ENCODE data around the gene SLITRK6.

- TF ChIP-seq CTCF (IDR thresholded peaks at IDR 0.05), result no peak
- TF ChIP-seq, protein P1, sequence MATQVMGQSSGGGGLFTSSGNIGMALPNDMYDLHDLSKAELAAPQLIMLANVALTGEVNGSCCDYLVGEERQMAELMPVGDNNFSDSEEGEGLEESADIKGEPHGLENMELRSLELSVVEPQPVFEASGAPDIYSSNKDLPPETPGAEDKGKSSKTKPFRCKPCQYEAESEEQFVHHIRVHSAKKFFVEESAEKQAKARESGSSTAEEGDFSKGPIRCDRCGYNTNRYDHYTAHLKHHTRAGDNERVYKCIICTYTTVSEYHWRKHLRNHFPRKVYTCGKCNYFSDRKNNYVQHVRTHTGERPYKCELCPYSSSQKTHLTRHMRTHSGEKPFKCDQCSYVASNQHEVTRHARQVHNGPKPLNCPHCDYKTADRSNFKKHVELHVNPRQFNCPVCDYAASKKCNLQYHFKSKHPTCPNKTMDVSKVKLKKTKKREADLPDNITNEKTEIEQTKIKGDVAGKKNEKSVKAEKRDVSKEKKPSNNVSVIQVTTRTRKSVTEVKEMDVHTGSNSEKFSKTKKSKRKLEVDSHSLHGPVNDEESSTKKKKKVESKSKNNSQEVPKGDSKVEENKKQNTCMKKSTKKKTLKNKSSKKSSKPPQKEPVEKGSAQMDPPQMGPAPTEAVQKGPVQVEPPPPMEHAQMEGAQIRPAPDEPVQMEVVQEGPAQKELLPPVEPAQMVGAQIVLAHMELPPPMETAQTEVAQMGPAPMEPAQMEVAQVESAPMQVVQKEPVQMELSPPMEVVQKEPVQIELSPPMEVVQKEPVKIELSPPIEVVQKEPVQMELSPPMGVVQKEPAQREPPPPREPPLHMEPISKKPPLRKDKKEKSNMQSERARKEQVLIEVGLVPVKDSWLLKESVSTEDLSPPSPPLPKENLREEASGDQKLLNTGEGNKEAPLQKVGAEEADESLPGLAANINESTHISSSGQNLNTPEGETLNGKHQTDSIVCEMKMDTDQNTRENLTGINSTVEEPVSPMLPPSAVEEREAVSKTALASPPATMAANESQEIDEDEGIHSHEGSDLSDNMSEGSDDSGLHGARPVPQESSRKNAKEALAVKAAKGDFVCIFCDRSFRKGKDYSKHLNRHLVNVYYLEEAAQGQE (IDR thresholded peaks at IDR 0.05; ENCODE audit: insufficient read depth in 1 of 2, low read depth in 2 of 2, low read length in 1 of 2), result no peak
Measured at GRCh38 chr13:85833921-85834320, 34.7 kb upstream of the SLITRK6 start.

Measured in Panc1 (cell line).